Activated T-cell treated with anti-CD3 and anti-CD28 coated beads, Interleukin-2, amount 50 U/mL, for 4 hours (primary cell): ENCODE data around the gene RARA. TPM values are rescaled to one million over a fixed set of nuclear protein-coding genes. Genes with fewer than 3 reads are reported as not detected.
"Not testable (repeated sequence)": the region's sequence is repeated elsewhere in the genome, so short reads cannot be mapped to it uniquely, and the experiment has no call there.

Experiments used
- ATAC-seq, 2 donors: fragments of 200-7000 bp; cut with Tn5 transposase; one replicate each; pipeline ENCODE4 v1.10.0; 2021
- DNase-seq: peaks from one replicate; pipeline ENCODE4 v3.0.0-alpha.2; 2020
- H3K27me3 Mint-ChIP-seq: one replicate; pipeline ENCODE4 v1.8.0; 2021; ENCODE audit warnings: low read depth, mixed read lengths
- H3K36me3 Mint-ChIP-seq: one replicate; pipeline ENCODE4 v1.8.0; 2022; ENCODE audit warnings: mixed read lengths; ENCODE audit not compliant: insufficient read depth
- H3K4me1 Mint-ChIP-seq: one replicate; pipeline ENCODE4 v1.8.0; 2021; ENCODE audit warnings: low read depth, mixed read lengths
- H3K4me3 Mint-ChIP-seq: one replicate; pipeline ENCODE4 v1.8.0; 2021; ENCODE audit warnings: mild to moderate bottlenecking, moderate library complexity, mixed read lengths
- H3K9me3 Mint-ChIP-seq: one replicate; pipeline ENCODE4 v1.8.0; 2021; ENCODE audit warnings: mixed read lengths
- total RNA-seq, 3 donors: library from RNA; stranded (reverse); gene quantifications; one replicate each; pipeline ENCODE4 v1.2.1, GENCODE V29; 2021

The RARA gene
- total RNA-seq, 3 donors from 2014 or later = 46.5 to 61.9 (median 48.7) TPM

GRCh38 chr17:40366861-40367518, 58.0 kb downstream of the RARA start:
- no peak overlapping the region for H3K4me3 Mint-ChIP-seq
- DNase-seq (no peak), ATAC-seq (no peak)
- no peaks in the 10 kb centered on the region for H3K9me3 Mint-ChIP-seq
- peaks cover 3% of the 10 kb centered on the region for H3K27me3 Mint-ChIP-seq
- no peaks in the 10 kb centered on the region for H3K36me3 Mint-ChIP-seq
- H3K4me1 Mint-ChIP-seq = peaks cover 8% of the 10 kb centered on the region

- not testable (repeated sequence) for ATAC-seq, H3K9me3 Mint-ChIP-seq, H3K27me3 Mint-ChIP-seq, H3K36me3 Mint-ChIP-seq, DNase-seq, H3K4me3 Mint-ChIP-seq
- peaks cover 11% of the 10 kb centered on the region for H3K4me1 Mint-ChIP-seq
These were observed 58.7 kb downstream of the RARA start for GRCh38 chr17:40367728-40368127.

GRCh38 chr17:40369923-40370322, 60.9 kb downstream of the RARA start:
- Mint-ChIP-seq H3K4me3 (no peak overlapping the region), H3K27me3 (no peaks in the 10 kb centered on the region), H3K36me3 (no peaks in the 10 kb centered on the region), H3K4me1 (peaks cover 21% of the 10 kb centered on the region), H3K9me3 (no peaks in the 10 kb centered on the region)
- ATAC-seq (no peak), DNase-seq (no peak)

GRCh38 chr17:40371261-40371929, 62.4 kb downstream of the RARA start:
- H3K9me3 Mint-ChIP-seq = no peaks in the 10 kb centered on the region
- peaks cover 21% of the 10 kb centered on the region for H3K4me1 Mint-ChIP-seq
- peak; percentile 58 to 65 for ATAC-seq
- no peaks in the 10 kb centered on the region for H3K36me3 Mint-ChIP-seq
- no peak overlapping the region for H3K4me3 Mint-ChIP-seq
- no peak for DNase-seq
- H3K27me3 Mint-ChIP-seq = no peaks in the 10 kb centered on the region

- Mint-ChIP-seq H3K9me3 (no peaks in the 10 kb centered on the region), H3K36me3 (no peaks in the 10 kb centered on the region), H3K4me1 (peaks cover 24% of the 10 kb centered on the region), H3K27me3 (no peaks in the 10 kb centered on the region), H3K4me3 (no peak overlapping the region)
- no peak for DNase-seq
- ATAC-seq = no peak
These were observed 63.1 kb downstream of the RARA start for GRCh38 chr17:40372031-40372430.

GRCh38 chr17:40372644-40373043, 63.7 kb downstream of the RARA start:
- H3K4me1 Mint-ChIP-seq = peaks cover 26% of the 10 kb centered on the region

GRCh38 chr17:40373324-40373723, 64.3 kb downstream of the RARA start:
- peaks cover 26% of the 10 kb centered on the region for H3K4me1 Mint-ChIP-seq
- DNase-seq (no peak), ATAC-seq (peak; percentile 68 to 81)
- no peaks in the 10 kb centered on the region for H3K27me3 Mint-ChIP-seq
- H3K4me3 Mint-ChIP-seq = no peak overlapping the region
- H3K36me3 Mint-ChIP-seq = no peaks in the 10 kb centered on the region
- no peaks in the 10 kb centered on the region for H3K9me3 Mint-ChIP-seq

More at GRCh38 chr17:40372644-40373043, 63.7 kb downstream of the RARA start:
- H3K36me3 Mint-ChIP-seq, ATAC-seq, H3K9me3 Mint-ChIP-seq, H3K4me3 Mint-ChIP-seq, DNase-seq, H3K27me3 Mint-ChIP-seq: not testable (repeated sequence)

- H3K27me3 Mint-ChIP-seq = no peaks in the 10 kb centered on the region
- H3K4me1 Mint-ChIP-seq = peaks cover 26% of the 10 kb centered on the region
- DNase-seq (no peak), ATAC-seq (no peak)
- no peak overlapping the region for H3K4me3 Mint-ChIP-seq
- no peaks in the 10 kb centered on the region for H3K36me3 Mint-ChIP-seq
- H3K9me3 Mint-ChIP-seq = no peaks in the 10 kb centered on the region
These were observed 65.0 kb downstream of the RARA start for GRCh38 chr17:40373999-40374398.

- H3K36me3 Mint-ChIP-seq = no peaks in the 10 kb centered on the region
- no peak overlapping the region for H3K4me3 Mint-ChIP-seq
- no peaks in the 10 kb centered on the region for H3K9me3 Mint-ChIP-seq
- peaks cover 26% of the 10 kb centered on the region for H3K4me1 Mint-ChIP-seq
- no peaks in the 10 kb centered on the region for H3K27me3 Mint-ChIP-seq
- no peak for DNase-seq
- ATAC-seq = no peak
These were observed 66.0 kb downstream of the RARA start for GRCh38 chr17:40374821-40375498.

- H3K36me3 Mint-ChIP-seq, H3K9me3 Mint-ChIP-seq, DNase-seq, H3K27me3 Mint-ChIP-seq, H3K4me3 Mint-ChIP-seq, ATAC-seq: not testable (repeated sequence)
- peaks cover 26% of the 10 kb centered on the region for H3K4me1 Mint-ChIP-seq
These were observed 66.8 kb downstream of the RARA start for GRCh38 chr17:40375786-40376185.

- not testable (repeated sequence) for H3K4me3 Mint-ChIP-seq, H3K27me3 Mint-ChIP-seq, DNase-seq, H3K36me3 Mint-ChIP-seq, H3K9me3 Mint-ChIP-seq
- H3K4me1 Mint-ChIP-seq = peaks cover 23% of the 10 kb centered on the region
- ATAC-seq = peak in 1 of 2 donors; percentile 24
These were observed 67.6 kb downstream of the RARA start for GRCh38 chr17:40376541-40376940.

- H3K36me3 Mint-ChIP-seq = no peaks in the 10 kb centered on the region
- no peaks in the 10 kb centered on the region for H3K27me3 Mint-ChIP-seq
- DNase-seq (no peak), ATAC-seq (no peak)
- no peaks in the 10 kb centered on the region for H3K9me3 Mint-ChIP-seq
- peaks cover 16% of the 10 kb centered on the region for H3K4me1 Mint-ChIP-seq
- no peak overlapping the region for H3K4me3 Mint-ChIP-seq
These were observed 68.9 kb downstream of the RARA start for GRCh38 chr17:40377832-40378231.

- ATAC-seq (no peak), DNase-seq (no peak)
- Mint-ChIP-seq H3K9me3 (no peaks in the 10 kb centered on the region), H3K4me3 (no peak overlapping the region), H3K36me3 (no peaks in the 10 kb centered on the region), H3K4me1 (peaks cover 5% of the 10 kb centered on the region), H3K27me3 (no peaks in the 10 kb centered on the region)
These were observed 70.0 kb downstream of the RARA start for GRCh38 chr17:40378966-40379365.

- Mint-ChIP-seq H3K4me3 (no peak overlapping the region), H3K27me3 (no peaks in the 10 kb centered on the region), H3K4me1 (no peaks in the 10 kb centered on the region), H3K9me3 (no peaks in the 10 kb centered on the region), H3K36me3 (no peaks in the 10 kb centered on the region)
- DNase-seq = no peak
- ATAC-seq = no peak
These were observed 73.3 kb downstream of the RARA start for GRCh38 chr17:40382251-40382650.

- DNase-seq, H3K4me1 Mint-ChIP-seq, H3K36me3 Mint-ChIP-seq, H3K9me3 Mint-ChIP-seq, H3K4me3 Mint-ChIP-seq, H3K27me3 Mint-ChIP-seq, ATAC-seq: not testable (repeated sequence)
These were observed 77.6 kb downstream of the RARA start for GRCh38 chr17:40386555-40386954.
